SH-SY5Y (cell line): Measurements from ENCODE around the gene GPR15.

Source experiments
- GATA2 ChIP-seq: IDR thresholded peaks from 2 replicates; pipeline ENCODE4 v1.6.1; 2011; ENCODE audit warnings: mild to moderate bottlenecking, low read depth, low read length
- GATA3 ChIP-seq: IDR thresholded peaks from 2 replicates; pipeline ENCODE4 v1.6.1; 2011; ENCODE audit warnings: low read depth, mild to moderate bottlenecking, low read length, moderate library complexity

GPR15 gene

DNA sequence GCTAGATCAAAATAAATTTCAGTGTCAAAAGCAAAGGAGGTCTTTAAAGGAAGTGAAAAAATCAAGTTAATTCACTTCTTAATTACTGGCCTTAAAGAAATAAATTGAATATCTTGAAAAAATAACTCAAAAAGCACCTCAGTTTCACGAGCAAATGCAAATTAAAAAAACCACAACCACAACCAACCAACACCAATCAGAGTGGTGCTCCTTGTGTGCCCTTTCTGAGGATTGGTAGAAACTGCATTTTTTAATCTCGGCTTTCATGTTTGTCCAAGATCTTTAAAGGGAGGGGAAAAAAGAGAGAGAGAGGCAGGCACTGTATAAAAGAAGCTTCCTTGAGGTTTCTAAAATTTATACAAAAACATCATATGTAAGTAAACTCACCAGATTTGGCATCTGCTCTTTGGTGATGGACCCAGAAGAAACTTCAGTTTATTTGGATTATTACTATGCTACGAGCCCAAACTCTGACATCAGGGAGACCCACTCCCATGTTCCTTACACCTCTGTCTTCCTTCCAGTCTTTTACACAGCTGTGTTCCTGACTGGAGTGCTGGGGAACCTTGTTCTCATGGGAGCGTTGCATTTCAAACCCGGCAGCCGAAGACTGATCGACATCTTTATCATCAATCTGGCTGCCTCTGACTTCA lies at the start of gene GPR15:
Gene GPR15 (plus strand): TSS at position 357 of the 653 bp plus-strand sequence. CDS start 56 bp downstream, at position 413.
- TF ChIP-seq GATA3 (no peak), GATA2 (no peak)

DNA sequence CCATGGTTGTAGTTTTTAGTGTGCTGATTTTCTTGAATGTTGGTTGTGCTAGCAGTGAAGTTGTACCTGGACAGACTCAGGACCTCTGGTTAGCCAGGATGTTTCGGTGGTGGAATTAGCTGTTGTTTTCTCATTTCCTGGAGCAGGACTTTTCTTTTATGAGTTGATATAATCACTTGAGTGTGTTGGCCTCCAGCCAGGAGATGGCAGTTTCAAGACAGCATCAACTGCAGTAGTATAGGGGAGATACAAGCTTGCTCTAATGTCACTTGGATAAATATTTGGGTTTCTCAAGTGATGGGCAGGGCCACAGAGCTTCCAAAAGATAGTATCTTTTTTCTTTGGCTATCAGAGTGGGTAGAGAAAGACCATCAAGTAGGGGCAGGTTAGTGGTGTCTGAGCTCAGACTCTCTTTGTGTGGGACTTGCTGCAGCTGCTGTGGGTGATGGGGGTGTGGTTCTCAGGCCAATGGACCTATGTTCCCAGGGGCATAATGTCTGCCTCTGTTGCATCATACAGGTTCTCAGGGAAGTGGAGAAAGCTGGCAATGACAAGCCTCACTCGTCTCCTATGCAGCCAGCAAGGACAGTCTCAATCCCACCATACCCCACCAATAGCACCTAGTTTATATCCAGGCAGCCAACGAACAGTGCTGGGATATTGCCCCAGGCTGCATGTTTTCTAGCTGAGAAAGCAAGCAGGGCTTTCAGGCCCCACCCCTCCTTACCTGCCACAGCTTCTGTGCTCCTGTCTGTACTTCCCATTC lies 48.9 kb upstream of the GPR15 start:
- no peak for TF ChIP-seq GATA2
- TF ChIP-seq GATA3, result no peak

DNA sequence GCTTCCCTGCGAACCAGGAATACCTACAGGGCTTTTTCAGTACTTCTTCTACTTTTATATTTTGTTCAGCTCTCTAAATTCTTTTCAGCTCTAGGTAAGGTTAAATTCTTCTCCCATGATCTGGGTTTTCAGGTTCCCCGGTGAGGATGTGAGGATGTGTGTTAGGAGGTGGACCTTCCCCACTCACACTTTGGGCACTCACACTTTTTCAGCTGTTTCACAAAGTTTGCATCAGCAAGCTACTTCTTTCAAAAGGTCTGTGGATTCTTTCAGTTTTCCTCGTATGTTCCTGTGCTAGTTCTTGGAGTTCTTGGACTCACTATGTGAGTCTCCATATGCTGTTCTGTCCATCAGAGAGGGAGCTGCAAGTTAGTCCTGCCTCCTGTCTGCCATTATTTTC lies 48.2 kb upstream of the GPR15 start:
- no peak for TF ChIP-seq GATA2
- TF ChIP-seq GATA3, result no peak

DNA sequence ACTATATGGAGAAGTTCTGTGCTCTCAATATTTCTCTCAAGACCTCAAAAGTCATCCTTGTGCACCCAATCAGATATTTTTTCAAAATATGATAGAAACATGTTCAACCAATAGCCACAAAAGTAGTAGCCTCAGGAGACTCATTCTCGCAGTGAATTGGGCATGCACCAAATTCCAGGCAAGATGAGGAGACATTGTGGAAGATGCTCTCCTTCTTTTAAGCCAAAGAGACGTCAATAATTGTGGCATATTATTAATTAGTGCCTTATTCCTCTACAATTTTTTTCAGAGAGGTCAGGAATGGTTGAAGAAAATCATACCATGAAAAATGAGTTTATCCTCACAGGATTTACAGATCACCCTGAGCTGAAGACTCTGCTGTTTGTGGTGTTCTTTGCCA lies 34.4 kb upstream of the GPR15 start, which contains the start of gene OR5K2:
Gene OR5K2 (plus strand): TSS at position 301 of the 400 bp plus-strand sequence. CDS start 0 bp downstream, at position 301.
- TF ChIP-seq GATA3, result no peak

DNA sequence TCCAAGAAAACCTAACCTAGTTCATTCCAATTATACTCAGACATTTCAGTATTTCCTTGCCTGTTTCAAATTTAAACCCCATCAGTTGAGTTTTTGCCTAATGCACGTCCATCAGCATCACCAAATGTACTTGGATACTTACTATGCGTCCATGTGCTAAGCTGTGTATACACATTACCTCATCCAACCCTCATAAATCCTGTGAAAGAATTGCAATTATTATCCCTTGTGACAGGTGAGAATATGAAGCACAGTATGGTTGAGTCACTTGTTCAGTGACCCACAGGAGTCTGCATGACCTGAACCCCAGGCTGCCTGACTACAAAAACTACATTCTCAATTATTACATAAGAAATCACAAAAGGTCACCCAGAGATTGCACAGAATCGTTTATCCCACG lies 31.8 kb upstream of the GPR15 start:
- no peak for TF ChIP-seq GATA3
- no peak for TF ChIP-seq GATA2

DNA sequence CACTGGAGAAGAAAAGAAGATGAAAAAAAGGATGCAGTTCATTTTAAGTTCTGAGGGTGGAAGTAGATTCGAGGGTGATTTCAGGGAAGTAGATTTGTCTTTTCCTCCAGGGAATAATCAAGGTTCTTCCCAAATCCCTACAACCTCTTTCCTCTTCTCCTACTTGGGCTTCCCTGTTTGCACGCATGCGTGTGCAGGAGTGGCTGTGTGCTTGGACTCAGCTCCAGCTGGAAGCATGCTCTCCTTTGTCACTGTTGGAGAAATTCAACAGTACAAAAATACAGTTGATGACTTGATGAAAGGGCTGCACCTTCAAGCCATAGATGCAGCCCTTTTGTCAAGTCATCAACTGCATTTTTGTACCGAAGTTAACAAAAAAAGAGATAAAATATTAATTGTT lies 30.5 kb upstream of the GPR15 start:
- no peak for TF ChIP-seq GATA2
- TF ChIP-seq GATA3, result no peak

DNA sequence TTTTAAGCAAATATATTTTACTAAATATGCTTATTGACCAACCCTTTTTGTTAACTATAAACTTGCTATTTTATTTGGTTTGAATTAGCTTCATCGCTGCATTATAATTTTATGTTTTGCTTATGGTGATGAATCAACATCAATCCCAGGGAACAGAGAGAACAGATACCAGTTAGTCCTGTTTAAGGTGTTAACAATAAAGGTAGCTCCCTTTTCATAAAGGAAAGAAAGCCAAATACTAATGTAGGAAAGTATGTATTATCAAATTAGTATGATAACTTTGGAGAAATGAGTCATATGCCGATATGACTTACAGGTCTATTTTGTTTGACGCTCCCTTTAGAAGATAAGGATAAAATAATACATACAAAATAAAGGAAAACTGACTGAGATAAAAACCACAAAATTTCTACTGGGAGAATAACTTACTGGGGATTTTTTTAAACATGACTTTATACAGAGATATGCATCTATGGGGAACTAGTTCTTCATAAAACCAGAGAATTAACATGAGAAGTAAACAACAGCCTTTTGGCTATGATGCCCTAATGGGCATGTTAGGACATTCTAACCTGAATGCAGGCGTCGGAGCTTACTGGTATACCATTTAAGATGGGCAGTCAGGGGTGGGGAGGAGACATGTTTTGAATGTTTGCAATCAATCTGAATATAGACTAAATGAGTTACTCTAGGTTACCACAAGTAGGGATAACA lies 29.8 kb upstream of the GPR15 start:
- TF ChIP-seq GATA3, result no peak

DNA sequence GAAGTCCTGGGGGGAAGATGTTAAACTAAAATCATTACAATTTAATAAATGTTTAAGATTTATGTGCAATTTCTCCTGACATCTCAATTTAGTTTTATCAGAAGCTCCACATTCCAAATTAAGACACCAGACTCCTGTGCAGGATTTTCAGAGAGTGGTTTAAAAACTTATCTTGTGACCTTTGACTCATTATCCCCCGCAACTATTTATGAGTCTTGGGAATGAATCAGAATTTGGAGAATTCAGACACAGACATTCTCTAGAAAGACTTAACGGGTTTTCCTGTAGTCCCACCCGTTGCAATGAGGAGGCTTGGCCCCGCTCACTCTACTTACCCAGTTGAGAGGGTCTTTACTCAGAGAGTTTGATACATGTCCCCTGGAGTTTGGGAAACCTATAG lies 27.2 kb upstream of the GPR15 start:
- TF ChIP-seq GATA3 (no peak), GATA2 (no peak)

DNA sequence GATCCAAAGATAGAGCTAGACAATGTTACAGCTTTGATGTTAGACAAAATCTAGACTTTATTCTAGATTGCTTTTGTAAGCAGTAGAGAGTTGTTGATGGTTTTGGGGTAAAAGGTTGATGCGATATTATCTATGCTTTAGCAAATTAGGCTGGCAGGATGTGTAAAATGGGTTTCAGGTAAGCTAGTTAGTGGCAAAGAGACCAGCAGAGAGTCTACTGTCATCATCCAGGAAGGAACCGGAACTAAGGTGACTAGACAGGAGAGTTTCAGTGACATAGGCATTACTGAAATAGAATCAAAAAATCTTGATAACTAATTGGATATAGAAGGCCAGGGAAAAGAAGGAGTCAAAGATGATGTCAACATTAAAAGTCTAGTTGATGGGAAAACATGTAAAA lies 23.2 kb upstream of the GPR15 start:
- TF ChIP-seq GATA2 (no peak), GATA3 (no peak)

DNA sequence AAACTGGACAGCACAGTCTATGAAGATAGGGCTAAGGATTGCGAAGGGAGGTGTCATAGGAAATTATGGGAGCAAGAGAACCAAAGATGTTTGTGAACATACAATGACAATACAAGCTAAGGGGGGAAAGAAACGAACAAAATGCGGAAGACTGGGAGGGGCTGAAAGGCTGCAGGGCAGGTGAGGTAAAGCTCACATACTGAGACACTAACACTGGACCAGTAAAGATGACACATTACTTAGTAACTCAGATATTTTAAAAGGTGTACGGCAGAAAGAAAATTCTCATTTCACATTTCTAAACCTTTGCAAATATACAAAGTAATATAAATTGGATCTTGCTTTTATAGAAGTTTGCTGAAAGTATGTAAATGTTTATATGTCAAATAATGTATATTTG lies 19.2 kb upstream of the GPR15 start:
- TF ChIP-seq GATA2, result no peak
- no peak for TF ChIP-seq GATA3

DNA sequence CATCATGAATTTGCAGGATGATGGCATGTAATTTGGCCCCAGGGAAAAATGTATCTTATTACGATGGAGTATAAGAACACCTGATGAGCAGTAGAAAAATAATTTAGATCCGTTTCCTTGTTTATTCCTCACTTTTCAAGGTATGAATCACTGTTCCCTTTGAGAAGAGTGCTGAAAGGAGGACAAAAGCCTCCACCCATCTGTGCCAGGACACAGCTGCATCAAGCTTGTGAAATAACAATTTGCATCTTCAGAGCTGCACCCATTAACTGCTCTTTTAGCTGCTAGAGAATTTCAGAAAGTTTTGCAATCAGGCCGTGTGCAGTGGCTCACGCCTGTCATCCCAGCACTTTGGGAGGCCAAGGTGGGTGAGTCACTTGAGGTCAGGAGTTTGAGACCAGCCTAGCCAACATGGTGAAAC lies 18.7 kb upstream of the GPR15 start:
- no peak for TF ChIP-seq GATA2
- no peak for TF ChIP-seq GATA3

DNA sequence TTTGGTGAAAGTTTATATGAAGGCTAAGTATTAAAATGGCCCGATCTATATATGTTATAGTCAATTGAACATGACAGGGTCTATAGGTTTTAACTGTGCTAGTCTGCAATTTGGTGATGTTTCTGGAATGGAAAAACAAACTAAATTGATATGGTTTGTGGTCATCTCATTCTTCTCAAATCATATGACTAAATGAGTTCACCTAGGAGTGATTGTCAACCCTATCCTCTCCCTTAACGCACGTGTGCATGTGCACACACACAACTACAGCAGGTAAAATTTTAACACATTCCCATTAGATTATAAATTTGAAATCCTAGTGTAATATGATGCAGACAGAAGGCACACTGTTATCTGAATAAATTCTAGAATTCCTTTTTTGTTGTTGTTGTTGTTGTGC lies 18.0 kb upstream of the GPR15 start:
- TF ChIP-seq GATA2 (no peak), GATA3 (no peak)

DNA sequence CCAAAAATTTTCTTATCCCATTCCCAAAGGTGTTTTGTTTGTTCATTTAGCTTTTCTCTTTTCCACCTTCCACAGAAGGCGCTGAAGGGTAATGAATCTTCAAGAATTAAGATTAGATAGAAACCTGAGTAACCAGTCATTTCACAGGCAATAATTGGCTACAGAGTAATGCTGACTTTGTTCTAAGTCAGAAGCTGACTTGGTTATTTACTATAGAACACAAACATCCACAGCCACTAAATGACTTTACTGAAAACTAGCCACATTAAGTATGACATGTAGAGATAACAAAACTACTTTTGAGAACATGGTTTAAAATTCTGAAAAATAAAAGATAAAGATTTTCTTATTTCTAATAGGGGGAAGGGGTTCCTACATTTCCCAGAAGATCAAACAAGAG lies 16.8 kb upstream of the GPR15 start:
- TF ChIP-seq GATA2 (no peak), GATA3 (no peak)

DNA sequence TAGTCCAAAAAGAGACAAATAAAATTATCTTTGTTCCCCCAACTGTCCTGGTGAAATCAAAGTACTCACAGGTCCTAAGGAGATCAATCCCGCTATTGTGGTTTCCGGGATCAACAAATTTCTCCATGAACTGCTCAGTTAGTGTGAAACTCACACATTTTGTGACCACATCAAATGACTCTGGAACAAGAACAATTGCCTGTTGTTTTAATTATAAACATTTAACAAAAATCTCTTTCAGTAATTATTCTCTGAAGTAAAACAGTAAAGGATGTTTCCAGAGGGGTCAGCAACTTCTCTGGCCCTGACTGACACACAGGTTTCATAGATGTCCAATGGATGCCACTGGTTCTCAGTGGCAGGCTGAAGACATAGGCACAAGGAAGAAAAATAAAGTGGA lies 13.0 kb upstream of the GPR15 start:
- no peak for TF ChIP-seq GATA3
- no peak for TF ChIP-seq GATA2

DNA sequence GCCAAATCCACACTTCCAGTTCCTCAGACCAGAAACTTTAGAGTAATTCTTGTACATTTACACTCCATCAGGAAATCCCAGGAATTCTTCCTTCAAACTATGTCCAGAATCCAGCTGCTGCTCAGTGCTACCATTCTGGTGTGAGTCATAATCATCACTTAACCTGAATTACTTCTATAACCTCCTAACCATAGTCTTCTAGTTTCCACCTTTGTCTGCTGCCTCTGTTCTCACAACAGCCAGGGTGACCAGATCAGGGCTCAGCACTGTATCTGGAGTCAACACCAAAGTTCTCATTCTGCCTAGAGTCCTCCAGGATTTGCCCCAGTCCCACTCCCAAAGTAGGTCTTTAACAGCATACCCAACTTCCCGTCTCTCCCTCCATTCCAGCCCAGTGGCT lies 12.4 kb upstream of the GPR15 start:
- TF ChIP-seq GATA2, result no peak
- TF ChIP-seq GATA3, result no peak

DNA sequence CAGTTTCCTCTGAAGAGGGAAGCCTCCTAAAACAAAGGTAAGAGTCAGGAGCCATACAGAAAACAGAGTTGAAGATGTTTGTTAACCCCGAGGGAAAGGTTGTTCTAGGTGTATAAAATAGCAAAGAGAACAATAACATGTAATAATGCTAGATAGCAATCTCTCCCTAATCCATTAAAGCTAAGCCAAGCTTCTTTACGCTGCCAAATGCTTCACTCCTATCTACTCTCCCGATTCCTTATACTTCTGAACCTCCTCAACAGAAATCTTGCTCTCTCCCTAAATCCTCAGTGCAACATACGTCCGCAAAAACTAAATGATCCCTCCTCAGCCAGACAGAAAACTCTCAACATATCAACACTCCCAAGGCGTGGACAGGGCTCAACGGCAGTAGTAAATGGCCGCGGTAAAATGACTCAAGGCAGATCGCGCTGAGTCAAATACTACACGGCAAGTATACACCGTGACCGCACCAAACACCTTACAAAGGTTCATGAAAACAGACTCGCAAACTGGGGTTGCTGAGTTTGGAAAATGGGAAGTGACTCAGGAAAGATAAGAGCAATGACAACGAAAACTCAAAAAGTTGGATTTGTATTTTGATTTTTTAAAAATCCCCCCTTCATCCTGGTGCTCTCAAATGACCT lies 9.8 kb upstream of the GPR15 start:
- TF ChIP-seq GATA2 (peak; percentile 72; the same call in 1 of the 2 replicates), GATA3 (peak; percentile 60)
